Panc1 (cell line): ENCODE data around the gene EOLA2. TPM values are rescaled to one million over a fixed set of nuclear protein-coding genes. Genes with fewer than 3 reads are reported as not detected.

Source experiments
- ATAC-seq: fragments of 200-7000 bp; cut with Tn5 transposase; 2 replicates; pipeline ENCODE4 v1.9.1; 2020; ENCODE audit warnings: mild to moderate bottlenecking, moderate library complexity
- Bru-seq: library from RNA; stranded (reverse); fragments of 400-500 nt; gene quantifications from one replicate; lab custom pipeline; 2021; lab: Mats Ljungman, UMichigan
- BruChase-seq, 2 experiments: library from RNA; stranded (reverse); fragments of 400-500 nt; gene quantifications; one replicate each; lab custom pipeline; 2021; lab: Mats Ljungman, UMichigan
- BruUV-seq: library from RNA; stranded (reverse); fragments of 400-500 nt; replicated peaks from 2 replicates; lab custom pipeline; 2021; lab: Mats Ljungman, UMichigan
- CTCF ChIA-PET: fragments of 300-600 bp; sonication (Branson Sonifier 250); formaldehyde crosslinking; loops from one replicate; lab custom pipeline; 2022; ENCODE audit warnings: antibody characterized with exemption; lab: Charles Lee
- POLR2A ChIA-PET: fragments of 300-600 bp; sonication (Branson Sonifier 250); formaldehyde crosslinking; loops from one replicate; lab custom pipeline; 2022; ENCODE audit warnings: antibody characterized with exemption; lab: Charles Lee
- DNase-seq: peaks from one replicate; pipeline ENCODE4 v3.0.0-alpha.2; 2010; ENCODE audit warnings: low read depth, low spot score
- H3K27ac ChIP-seq: 2 replicates; pipeline ENCODE4 v1.5.1; 2011; ENCODE audit warnings: mild to moderate bottlenecking, low read length, inconsistent platforms
- H3K27me3 ChIP-seq: fragments of 200-500 bp; sonication (Bioruptor generic); 2 replicates; pipeline ENCODE4 v1.6.0; 2014; ENCODE audit warnings: low read length, inconsistent platforms; ENCODE audit not compliant: control insufficient read depth, insufficient read depth
- H3K36me3 ChIP-seq: fragments of 200-500 bp; sonication (Bioruptor generic); 2 replicates; pipeline ENCODE4 v1.5.1; 2014; ENCODE audit warnings: inconsistent platforms, mild to moderate bottlenecking, low read length, moderate library complexity; ENCODE audit not compliant: control insufficient read depth, insufficient read depth
- H3K4me1 ChIP-seq: 2 replicates; pipeline ENCODE4 v1.5.1; 2011; ENCODE audit warnings: inconsistent platforms, mild to moderate bottlenecking, low read length, moderate library complexity; ENCODE audit not compliant: control insufficient read depth, insufficient read depth
- H3K4me3 ChIP-seq, 2 experiments: 2 replicates each; pipeline ENCODE4 v1.5.1; 2011 to 2012; ENCODE audit warnings: low read depth in 2 of 2, low read length in 2 of 2, mild to moderate bottlenecking in 2 of 2, inconsistent platforms in 1 of 2, moderate library complexity in 1 of 2
- H3K9me3 ChIP-seq: fragments of 200-500 bp; sonication (Bioruptor generic); 2 replicates; pipeline ENCODE4 v1.5.1; 2014; ENCODE audit warnings: low read depth, mild to moderate bottlenecking, inconsistent platforms, low read length, moderate library complexity; ENCODE audit not compliant: control insufficient read depth, insufficient read depth
- POLR2AphosphoS5 ChIP-seq: IDR thresholded peaks from 2 replicates; pipeline ENCODE4 v1.6.1; 2012; ENCODE audit warnings: mild to moderate bottlenecking, low read depth, low read length, moderate library complexity
- SIN3A ChIP-seq: IDR thresholded peaks from 2 replicates; pipeline ENCODE4 v1.6.1; 2012; ENCODE audit warnings: low read depth, mild to moderate bottlenecking, low read length, moderate library complexity, borderline replicate concordance; ENCODE audit not compliant: insufficient read depth
- TCF7L2 ChIP-seq: IDR thresholded peaks from 2 replicates; pipeline ENCODE4 v1.6.1; 2011; ENCODE audit warnings: mild to moderate bottlenecking, low read depth, low read length, inconsistent platforms
- in situ Hi-C: cut with HindIII; loops from 2 replicates; pipeline ENCODE4 v1.10.0; 2016; ENCODE audit warnings: low sequenced_read_pairs, low pct_unique_long_range_greater_than_20kb
- intact Hi-C: fragments of 100-400 bp; cut with micrococcal nuclease; formaldehyde crosslinking; loops from one replicate; pipeline ENCODE4 v1.10.0; 2022; ENCODE audit not compliant: unreplicated experiment
- long read RNA-seq: library from polyadenylated mRNA; unstranded; transcript quantifications from one replicate; pipeline ENCODE4 v2.0.0, GENCODE V29; 2021; ENCODE audit not compliant: unreplicated experiment
- polyA plus RNA-seq: library from polyadenylated mRNA; unstranded; fragments of >200 nt; gene quantifications from one replicate; pipeline ENCODE4 v1.2.1, GENCODE V29; 2012; ENCODE audit warnings: missing spikeins; ENCODE audit not compliant: insufficient read length
- total RNA-seq: library from RNA; stranded (reverse); gene quantifications from one replicate; pipeline ENCODE4 v1.2.1, GENCODE V29; 2021; ENCODE audit not compliant: unreplicated experiment
- TF ChIP-seq, protein P1 (sequence below): fragments of 450-650 bp; IDR thresholded peaks from 2 replicates; pipeline ENCODE4 v1.5.1; 2017; ENCODE audit warnings: mild to moderate bottlenecking
- TF ChIP-seq, protein P2 (sequence below), 2 experiments: IDR thresholded peaks; 2 replicates each; pipeline ENCODE4 v1.6.1; 2011 to 2012; ENCODE audit warnings: low read depth in 2 of 2, control low read depth in 1 of 2, low read length in 1 of 2, mild to moderate bottlenecking in 1 of 2, moderate library complexity in 1 of 2; ENCODE audit not compliant: insufficient read depth in 1 of 2

EOLA2 gene
- total RNA-seq (75.0 TPM), Bru-seq, nascent RNA (percentile 76 among the genes with signal in this experiment), BruChase-seq, experiment 1, labeled RNA remaining after a 2-hour chase (percentile 91 among the genes with signal in this experiment), BruChase-seq, experiment 2, labeled RNA remaining after a 6-hour chase (percentile 89 among the genes with signal in this experiment)
- polyA plus RNA-seq, result 67.9 TPM
- long read RNA-seq, transcript CXorf40B-203 (5 exons, 1,653 nt), result major isoform, 34 of 72 reads
- long read RNA-seq, transcript CXorf40B-202 (5 exons, 1,316 nt), result minor isoform, 8 of 72 reads
- long read RNA-seq, partial matches to known transcripts, result 5 of 72 reads
- long read RNA-seq, other reads (novel, unspliced or antisense), result 23 of 72 reads

DNA sequence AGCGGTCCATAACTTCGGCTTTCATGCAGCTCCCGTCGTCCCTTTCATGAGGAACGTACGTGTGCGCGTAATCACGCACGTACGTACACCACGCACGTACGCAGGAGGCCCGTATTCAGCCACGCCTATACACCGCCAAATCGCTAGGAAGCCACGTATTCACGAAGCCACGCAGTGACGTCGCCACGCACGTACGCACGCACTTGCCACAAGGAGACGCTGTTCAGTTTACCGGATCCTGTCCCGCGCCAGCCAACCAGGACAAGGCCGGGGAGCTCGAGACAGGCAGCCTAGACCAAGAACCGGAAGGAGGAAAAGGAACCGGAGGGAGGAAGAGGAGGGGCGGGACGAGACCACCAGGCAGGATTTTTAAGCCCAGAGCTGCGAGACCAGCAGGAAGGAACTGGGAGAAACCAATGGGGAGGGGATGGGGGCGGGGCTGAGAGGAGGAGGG lies at the start of gene EOLA2:
Gene EOLA2 (minus strand): TSS at position 65 of the 454 bp plus-strand sequence. CDS start 4,617 bp downstream, outside the sequence.
- peak within 1 kb of the TSS; percentile 95 to 99 for H3K4me3 ChIP-seq
- POLR2A ChIA-PET, result no interaction called here
- intact Hi-C loops, result no loop called here
- TF ChIP-seq TCF7L2 (peak; percentile 55; the same call in 1 of the 2 replicates), SIN3A (no peak), POLR2AphosphoS5 (peak; percentile 77; the same call in 1 of the 2 replicates)
- TF ChIP-seq, protein P1, sequence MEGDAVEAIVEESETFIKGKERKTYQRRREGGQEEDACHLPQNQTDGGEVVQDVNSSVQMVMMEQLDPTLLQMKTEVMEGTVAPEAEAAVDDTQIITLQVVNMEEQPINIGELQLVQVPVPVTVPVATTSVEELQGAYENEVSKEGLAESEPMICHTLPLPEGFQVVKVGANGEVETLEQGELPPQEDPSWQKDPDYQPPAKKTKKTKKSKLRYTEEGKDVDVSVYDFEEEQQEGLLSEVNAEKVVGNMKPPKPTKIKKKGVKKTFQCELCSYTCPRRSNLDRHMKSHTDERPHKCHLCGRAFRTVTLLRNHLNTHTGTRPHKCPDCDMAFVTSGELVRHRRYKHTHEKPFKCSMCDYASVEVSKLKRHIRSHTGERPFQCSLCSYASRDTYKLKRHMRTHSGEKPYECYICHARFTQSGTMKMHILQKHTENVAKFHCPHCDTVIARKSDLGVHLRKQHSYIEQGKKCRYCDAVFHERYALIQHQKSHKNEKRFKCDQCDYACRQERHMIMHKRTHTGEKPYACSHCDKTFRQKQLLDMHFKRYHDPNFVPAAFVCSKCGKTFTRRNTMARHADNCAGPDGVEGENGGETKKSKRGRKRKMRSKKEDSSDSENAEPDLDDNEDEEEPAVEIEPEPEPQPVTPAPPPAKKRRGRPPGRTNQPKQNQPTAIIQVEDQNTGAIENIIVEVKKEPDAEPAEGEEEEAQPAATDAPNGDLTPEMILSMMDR, result peak; percentile 74
- TF ChIP-seq, protein P2, sequence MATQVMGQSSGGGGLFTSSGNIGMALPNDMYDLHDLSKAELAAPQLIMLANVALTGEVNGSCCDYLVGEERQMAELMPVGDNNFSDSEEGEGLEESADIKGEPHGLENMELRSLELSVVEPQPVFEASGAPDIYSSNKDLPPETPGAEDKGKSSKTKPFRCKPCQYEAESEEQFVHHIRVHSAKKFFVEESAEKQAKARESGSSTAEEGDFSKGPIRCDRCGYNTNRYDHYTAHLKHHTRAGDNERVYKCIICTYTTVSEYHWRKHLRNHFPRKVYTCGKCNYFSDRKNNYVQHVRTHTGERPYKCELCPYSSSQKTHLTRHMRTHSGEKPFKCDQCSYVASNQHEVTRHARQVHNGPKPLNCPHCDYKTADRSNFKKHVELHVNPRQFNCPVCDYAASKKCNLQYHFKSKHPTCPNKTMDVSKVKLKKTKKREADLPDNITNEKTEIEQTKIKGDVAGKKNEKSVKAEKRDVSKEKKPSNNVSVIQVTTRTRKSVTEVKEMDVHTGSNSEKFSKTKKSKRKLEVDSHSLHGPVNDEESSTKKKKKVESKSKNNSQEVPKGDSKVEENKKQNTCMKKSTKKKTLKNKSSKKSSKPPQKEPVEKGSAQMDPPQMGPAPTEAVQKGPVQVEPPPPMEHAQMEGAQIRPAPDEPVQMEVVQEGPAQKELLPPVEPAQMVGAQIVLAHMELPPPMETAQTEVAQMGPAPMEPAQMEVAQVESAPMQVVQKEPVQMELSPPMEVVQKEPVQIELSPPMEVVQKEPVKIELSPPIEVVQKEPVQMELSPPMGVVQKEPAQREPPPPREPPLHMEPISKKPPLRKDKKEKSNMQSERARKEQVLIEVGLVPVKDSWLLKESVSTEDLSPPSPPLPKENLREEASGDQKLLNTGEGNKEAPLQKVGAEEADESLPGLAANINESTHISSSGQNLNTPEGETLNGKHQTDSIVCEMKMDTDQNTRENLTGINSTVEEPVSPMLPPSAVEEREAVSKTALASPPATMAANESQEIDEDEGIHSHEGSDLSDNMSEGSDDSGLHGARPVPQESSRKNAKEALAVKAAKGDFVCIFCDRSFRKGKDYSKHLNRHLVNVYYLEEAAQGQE (IDR thresholded peaks at IDR 0.05; ENCODE audit: insufficient read depth in 1 of 2, low read depth in 2 of 2, low read length in 1 of 2), result peak in 1 of 2 experiments; percentile 45; a peak in 1 of 4 replicates
- H3K4me1 ChIP-seq, result peaks cover 7% of the 10 kb centered on the region; the same call in 1 of the 2 replicates
- no peaks in the 10 kb centered on the region for H3K27me3 ChIP-seq
- in situ Hi-C loops, result no loop called here
- no TSS peak for BruUV-seq
- CTCF ChIA-PET, result interaction anchor here (0.6 to 0.9 kb wide), 4 partner anchors 52 to 427 kb away, joined by 3 read pairs; partner anchors contain the start of gene EOLA1
- peak; percentile 86 for ATAC-seq
- H3K27ac ChIP-seq, result peak within 1 kb of the TSS; percentile 91
- peak; percentile 97 for DNase-seq
- H3K36me3 ChIP-seq, result no peaks in the 10 kb centered on the region
- H3K9me3 ChIP-seq, result no peaks in the 10 kb centered on the region

DNA sequence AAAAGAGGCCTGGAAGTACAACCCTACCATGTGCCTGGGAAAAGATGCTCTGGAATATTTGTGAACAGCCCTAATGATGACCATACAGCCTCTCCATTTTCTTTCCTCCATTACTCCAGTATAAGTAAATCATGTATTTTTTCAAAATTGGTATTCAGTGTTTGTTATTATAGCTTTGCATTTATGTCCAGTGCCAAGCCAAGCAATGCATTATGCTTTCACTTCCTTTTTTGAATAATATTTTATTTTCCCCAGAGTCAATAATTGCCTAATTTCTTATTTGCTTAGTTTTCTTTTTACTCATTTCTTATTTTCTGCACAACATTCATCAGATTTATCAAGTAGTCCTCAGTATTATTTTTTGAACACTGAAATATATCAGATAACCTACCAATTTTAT lies 49.3 kb upstream of the EOLA2 start:
- no TSS peak for BruUV-seq
- no peak for ATAC-seq
- CTCF ChIA-PET, result no interaction called here

More for the DNA sequence above, 49.3 kb upstream of the EOLA2 start:
- DNase-seq, result no peak
- Histone ChIP-seq H3K36me3 (no peaks in the 10 kb centered on the region), H3K4me3 (no peak overlapping the region), H3K27ac (no peak overlapping the region), H3K27me3 (no peaks in the 10 kb centered on the region), H3K4me1 (no peaks in the 10 kb centered on the region), H3K9me3 (no peaks in the 10 kb centered on the region)
- in situ Hi-C loops (no loop called here), intact Hi-C loops (no loop called here)
- TF ChIP-seq, protein P1, result no peak
- TF ChIP-seq, protein P2 (IDR thresholded peaks at IDR 0.05; ENCODE audit: insufficient read depth in 1 of 2, low read depth in 2 of 2, low read length in 1 of 2), result no peak
- TF ChIP-seq POLR2AphosphoS5, result no peak
- no peak for TF ChIP-seq SIN3A
- no peak for TF ChIP-seq TCF7L2
- POLR2A ChIA-PET, result no interaction called here
